K562 (cell line): Measurements from ENCODE around the gene DHCR7. TPM values are rescaled to one million over a fixed set of nuclear protein-coding genes. Genes with fewer than 3 reads are reported as not detected.

Experiments
- ATAC-seq: fragments of 200-7000 bp; cut with Tn5 transposase; 3 replicates; pipeline ENCODE4 v1.9.1; 2020; ENCODE audit warnings: moderate library complexity
- BruUV-seq: library from RNA; stranded (reverse); fragments of 400-500 nt; replicated peaks from 2 replicates; lab custom pipeline; 2021; lab: Mats Ljungman, UMichigan
- CTCF ChIA-PET: fragments of 300-600 bp; formaldehyde crosslinking; extraction: SDS; loops from one replicate; lab custom pipeline; 2021; ENCODE audit warnings: low intra/inter-chr PET ratio; lab: Yijun Ruan, JAX
- POLR2A ChIA-PET: fragments of 300-600, 350-650 bp; sonication (Branson Sonifier 250); formaldehyde crosslinking; extraction: SDS; loops from one replicate; lab custom pipeline; 2021; ENCODE audit warnings: antibody characterized with exemption, inconsistent platforms; lab: Yijun Ruan, JAX
- DNase-seq, 4 experiments: peaks; one replicate each; pipeline versions ENCODE4 v3.0.0 to v3.0.0-alpha.2; 2011 to 2018; ENCODE audit warnings: low spot score in 3 of 4, mixed read lengths in 3 of 4; ENCODE audit errors: extremely low read depth in 1 of 4
- FAIRE-seq: peaks from 2 replicates; lab custom pipeline; 2011; peaks lifted over from hg19 to GRCh38; lab: Jason Lieb, UNC
- H2AFZ ChIP-seq: 2 replicates; pipeline ENCODE4 v1.6.0; 2011; ENCODE audit warnings: low read depth, low read length, control low read depth, inconsistent platforms
- H3K27ac ChIP-seq: fragments of 200-600 bp; 3 replicates; pipeline ENCODE4 v1.8.0; 2011; ENCODE audit warnings: low read depth, mild to moderate bottlenecking, control low read depth, inconsistent platforms, low read length, moderate library complexity, mixed read lengths; ENCODE audit errors: extremely low read depth
- H3K27me3 ChIP-seq, 2 experiments: fragments of 300-600 bp in 1 of 2; 2 replicates in 1 of 2; 3 replicates in 1 of 2; pipeline versions ENCODE4 v1.6.0 to v1.8.0; 2011; ENCODE audit warnings: inconsistent platforms in 2 of 2, low read length in 2 of 2, mild to moderate bottlenecking in 1 of 2, mixed read lengths in 1 of 2, moderate library complexity in 1 of 2; ENCODE audit not compliant: control insufficient read depth in 2 of 2, insufficient read depth in 2 of 2
- H3K36me3 ChIP-seq: fragments of 300-600 bp; 3 replicates; pipeline ENCODE4 v1.8.0; 2011; ENCODE audit warnings: mild to moderate bottlenecking, low read length, inconsistent platforms; ENCODE audit not compliant: control insufficient read depth, insufficient read depth
- H3K4me1 ChIP-seq, 2 experiments: fragments of 200-600 bp in 1 of 2; replicated peaks in 1 of 2; 2 replicates in 1 of 2; 3 replicates in 1 of 2; pipeline versions ENCODE4 v1.5.1 to v1.8.0; 2011; ENCODE audit warnings: inconsistent platforms in 2 of 2, low read length in 2 of 2, mild to moderate bottlenecking in 1 of 2, mixed read lengths in 1 of 2, moderate library complexity in 1 of 2; ENCODE audit not compliant: control insufficient read depth in 2 of 2, insufficient read depth in 2 of 2
- H3K4me2 ChIP-seq: 2 replicates; pipeline ENCODE4 v1.6.1; 2011; ENCODE audit warnings: low read length, control low read depth, inconsistent platforms, mixed read lengths; ENCODE audit not compliant: insufficient read depth
- H3K4me3 ChIP-seq: fragments of 200-600 bp; sonication (generic), shearing (Covaris generic); 2 replicates; pipeline ENCODE4 v1.5.1; 2016; ENCODE audit warnings: control low read depth, inconsistent platforms
- H3K79me2 ChIP-seq: fragments of 200-600 bp; 3 replicates; pipeline ENCODE4 v1.8.0; 2011; ENCODE audit warnings: low read length, inconsistent platforms; ENCODE audit not compliant: control insufficient read depth, insufficient read depth
- H3K9ac ChIP-seq, 2 experiments: 2 replicates each; pipeline versions ENCODE4 v1.6.0 to v1.6.1; 2011; ENCODE audit warnings: low read depth in 2 of 2, low read length in 2 of 2, control low read depth in 1 of 2, inconsistent platforms in 1 of 2, mild to moderate bottlenecking in 1 of 2, mixed read lengths in 1 of 2; ENCODE audit not compliant: insufficient read depth in 1 of 2
- H3K9me1 ChIP-seq: one replicate; pipeline ENCODE4 v1.6.0; 2011; ENCODE audit warnings: inconsistent platforms, mild to moderate bottlenecking, low read length, moderate library complexity; ENCODE audit not compliant: control insufficient read depth, insufficient read depth
- H3K9me3 ChIP-seq: replicated peaks from 2 replicates; pipeline ENCODE4 v1.5.1; 2011; ENCODE audit warnings: low read depth, low read length, inconsistent platforms; ENCODE audit not compliant: control insufficient read depth, insufficient read depth
- H4K20me1 ChIP-seq: replicated peaks from 2 replicates; pipeline ENCODE4 v1.6.1; 2011; ENCODE audit warnings: low read length, inconsistent platforms, mixed read lengths; ENCODE audit not compliant: control insufficient read depth, insufficient read depth
- BRD9 ChIP-seq: fragments of 450-650 bp; IDR thresholded peaks from 2 replicates; pipeline ENCODE4 v1.6.1; 2018; ENCODE audit warnings: low read depth; ENCODE audit not compliant: partially characterized antibody
- GATAD2B ChIP-seq: fragments of 450-650 bp; IDR thresholded peaks from 2 replicates; pipeline ENCODE4 v1.6.1; 2017; ENCODE audit warnings: mild to moderate bottlenecking, borderline replicate concordance
- HNRNPUL1 ChIP-seq: fragments of 200-400 bp; formaldehyde crosslinking; IDR thresholded peaks from 2 replicates; pipeline ENCODE4 v1.6.1; 2017; ENCODE audit warnings: low read length
- LARP7 ChIP-seq: fragments of 450-650 bp; IDR thresholded peaks from 2 replicates; pipeline ENCODE4 v1.6.1; 2016
- MLX ChIP-seq, 2 experiments: fragments of 450-650 bp in 1 of 2; sonication (generic) in 1 of 2; formaldehyde crosslinking; conservative IDR thresholded peaks; 2 replicates each; pipeline versions ENCODE4 v1.4.0 to v1.8.1; 2020 to 2022; ENCODE audit warnings: mild to moderate bottlenecking in 1 of 2, missing genetic modification reagents in 1 of 2
- MYBL2 ChIP-seq, 2 experiments: fragments of 450-650 bp in 1 of 2; sonication (generic) in 1 of 2; formaldehyde crosslinking in 1 of 2; IDR thresholded peaks; 2 replicates each; pipeline versions ENCODE4 v1.6.1 to v1.8.1; 2017 to 2022; ENCODE audit warnings: borderline replicate concordance in 1 of 2, inconsistent platforms in 1 of 2, low read depth in 1 of 2, mild to moderate bottlenecking in 1 of 2, missing genetic modification reagents in 1 of 2, moderate library complexity in 1 of 2
- PRPF4 ChIP-seq: fragments of 200-400 bp; formaldehyde crosslinking; IDR thresholded peaks from one replicate; pipeline ENCODE4 v1.6.1; 2017; ENCODE audit warnings: low read length, low read depth, mild to moderate bottlenecking; ENCODE audit not compliant: insufficient read depth, poor library complexity, severe bottlenecking
- ZBTB9 ChIP-seq: fragments of 450-650 bp; formaldehyde crosslinking; IDR thresholded peaks from 2 replicates; pipeline ENCODE4 v1.4.0; 2020; ENCODE audit warnings: mild to moderate bottlenecking, moderate library complexity
- ZFP30 ChIP-seq: fragments of 250-450 bp; sonication (Bioruptor Pico); IDR thresholded peaks from 2 replicates; pipeline ENCODE4 v1.8.0; 2022; ENCODE audit warnings: moderate library complexity, mild to moderate bottlenecking, inconsistent platforms, borderline replicate concordance
- ZNF133 ChIP-seq: fragments of 250-450 bp; sonication (Bioruptor Pico); IDR thresholded peaks from 2 replicates; pipeline ENCODE4 v1.4.0; 2020; ENCODE audit warnings: mild to moderate bottlenecking
- ZNF165 ChIP-seq: fragments of 250-450 bp; sonication (Bioruptor Pico); IDR thresholded peaks from 2 replicates; pipeline ENCODE4 v1.4.0; 2020; ENCODE audit warnings: borderline replicate concordance
- ZNF23 ChIP-seq: fragments of 250-450 bp; sonication (Bioruptor Pico); IDR thresholded peaks from 2 replicates; pipeline ENCODE4 v1.4.0; 2020; ENCODE audit warnings: mild to moderate bottlenecking
- ZNF583 ChIP-seq: fragments of 250-450 bp; sonication (Bioruptor Pico); IDR thresholded peaks from 2 replicates; pipeline ENCODE4 v1.4.0; 2020
- ZNF592 ChIP-seq: fragments of 450-650 bp; IDR thresholded peaks from 2 replicates; pipeline ENCODE4 v1.6.1; 2017; ENCODE audit warnings: antibody characterized with exemption, mild to moderate bottlenecking
- ZNF76 ChIP-seq: fragments of 250-450 bp; sonication (Bioruptor Pico); IDR thresholded peaks from 2 replicates; pipeline ENCODE4 v1.4.0; 2020; ENCODE audit warnings: mild to moderate bottlenecking, moderate library complexity, borderline replicate concordance
- WGBS: fragments of 100-300 bp; shearing (Covaris generic); methylation state at CpG from one replicate; pipeline ENCODE4 v1.1.6; 2016; ENCODE audit warnings: low coverage, mixed read lengths; ENCODE audit not compliant: insufficient coverage; ENCODE audit errors: missing lambda C conversion rate; 5-methylcytosine and 5-hydroxymethylcytosine counted together
- in situ Hi-C: fragments of 300-500 bp; cut with MboI; formaldehyde crosslinking; loops from 4 replicates; pipeline ENCODE4 v1.15.0; 2018; ENCODE audit warnings: inconsistent platforms, mixed read lengths
- intact Hi-C: fragments of 100-400 bp; cut with micrococcal nuclease; formaldehyde crosslinking; loops from 2 replicates; pipeline ENCODE4 v1.14.2; 2022
- polyA plus RNA-seq, 8 experiments: library from polyadenylated mRNA; depleted of rRNA in 4 of 8; stranded (reverse) in 5 of 8; unstranded in 3 of 8; fragments of >200 nt; fragmentation: Nextera tagmentation in 2 of 8; fragmentation: Illumina TruSeq in 1 of 8; extraction: Ambion mirVana in 2 of 8; extraction: Trizol in 1 of 8; gene quantifications; 2 replicates each; pipeline versions ENCODE4 v1.2.1 to v1.2.3, GENCODE V29; 2011 to 2014; ENCODE audit warnings: inconsistent platforms in 1 of 8, missing spikeins in 1 of 8
- total RNA-seq, 7 experiments: library from RNA; depleted of rRNA in 6 of 7; stranded (reverse); fragments of >200 nt in 6 of 7; fragmentation: Illumina TruSeq in 2 of 7; extraction: Trizol in 2 of 7; gene quantifications; 2 replicates each; pipeline versions ENCODE4 v1.2.1 to v1.2.3, GENCODE V29; 2011 to 2021; ENCODE audit warnings: low replicate concordance in 1 of 7

DHCR7 gene
- total and polyA plus RNA-seq, 9 of the 15 experiments (the other 6 are each of a cell fraction or from before 2014, with no cell fraction given): 8.4 to 192 (median 82.4) TPM

- no peak for ATAC-seq
Measured at GRCh38 chr11:71490044-71490730, 42.0 kb upstream of the DHCR7 start.

More at GRCh38 chr11:71490044-71490730, 42.0 kb upstream of the DHCR7 start:
- no peak overlapping the region for H3K4me3 ChIP-seq
- no peak for TF ChIP-seq LARP7
- no peak for TF ChIP-seq ZBTB9 (CRISPR knock-in tag)
- no peak for TF ChIP-seq ZFP30 (CRISPR knock-in tag)
- no peak for TF ChIP-seq ZNF592
- no peak for TF ChIP-seq MLX (CRISPR knock-in tag; conservative IDR thresholded peaks at IDR 0.05)
- no peak for TF ChIP-seq ZNF583 (CRISPR knock-in tag)
- TF ChIP-seq MYBL2 (IDR thresholded peaks at IDR 0.05; ENCODE audit: low read depth): no peak
- TF ChIP-seq MYBL2 (CRISPR knock-in tag; IDR thresholded peaks at IDR 0.05; ENCODE audit: borderline replicate concordance): no peak
- TF ChIP-seq ZNF23 (CRISPR knock-in tag): no peak
- TF ChIP-seq PRPF4: no peak
- TF ChIP-seq ZNF165: no peak
- no peak for TF ChIP-seq ZNF76 (CRISPR knock-in tag)
- TF ChIP-seq BRD9: no peak
- TF ChIP-seq HNRNPUL1: no peak
- no peak for TF ChIP-seq GATAD2B
- TF ChIP-seq ZNF133 (CRISPR knock-in tag): no peak
- BruUV-seq: no TSS peak
- ChIA-PET CTCF (no interaction called here), POLR2A (no interaction called here)
- in situ Hi-C loops: no loop called here
- H3K27ac ChIP-seq: no peak overlapping the region
- FAIRE-seq (no peak), DNase-seq (no peak)
- no peaks in the 10 kb centered on the region for H3K9me1 ChIP-seq
- H2AFZ ChIP-seq: no peak overlapping the region
- no peaks in the 10 kb centered on the region for H3K27me3 ChIP-seq
- H4K20me1 ChIP-seq: no peaks in the 10 kb centered on the region
- peaks cover 43% of the 10 kb centered on the region; the same call in 1 of the 3 replicates for H3K36me3 ChIP-seq
- no peak overlapping the region for H3K4me2 ChIP-seq
- H3K9ac ChIP-seq: no peak overlapping the region; a peak in 1 of 4 replicates
- intact Hi-C loops: no loop called here
- 91% methylated on average over 16 of the region's 23 CpGs for WGBS
- no peaks in the 10 kb centered on the region for H3K9me3 ChIP-seq
- peaks cover 6 to 17% of the 10 kb centered on the region in 2 experiments; a peak in 4 of 5 replicates for H3K4me1 ChIP-seq
- H3K79me2 ChIP-seq: no peaks in the 10 kb centered on the region
